ENCODE data around the gene RNF175.

DNA sequence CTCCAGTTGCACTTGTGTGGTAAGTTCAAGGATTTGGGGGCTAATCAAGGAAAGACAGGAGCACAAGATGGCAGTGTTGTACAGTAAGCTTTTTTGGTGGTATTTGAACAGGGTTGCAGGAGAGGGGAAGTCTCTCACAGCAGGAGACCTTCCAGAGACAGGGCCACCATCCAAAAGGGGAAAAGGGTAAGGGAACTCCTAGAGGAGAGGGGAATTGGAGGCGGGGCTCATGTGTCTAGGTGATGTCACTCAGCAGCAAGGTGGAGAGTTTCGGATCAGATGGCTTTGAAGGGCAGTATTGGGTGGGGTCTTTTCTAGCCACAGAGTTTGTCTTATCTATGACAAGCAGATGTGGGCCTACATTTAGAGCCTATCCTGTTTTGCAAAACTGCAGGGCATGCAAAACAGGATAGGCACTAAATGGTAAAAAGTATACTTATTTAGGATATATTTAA lies 13.4 kb upstream of the RNF175 start:
- no peak for TF ChIP-seq CTCF (IDR thresholded peaks at IDR 0.05)
- no peak for TF ChIP-seq EP300 (IDR thresholded peaks at IDR 0.05)

Measured in sigmoid colon (tissue), 4 donors.